Breast epithelium (tissue), 3 donors: Measurements from ENCODE around the gene WHAMM.

Experiments
- POLR2AphosphoS5 ChIP-seq, 3 donors: sonication (generic); formaldehyde crosslinking; IDR thresholded peaks; one replicate each; pipeline ENCODE4 v1.6.1; 2017; ENCODE audit warnings: antibody characterized with exemption in 3 of 3
- TF ChIP-seq, protein P1 (sequence below), 3 donors: fragments of 450-650 bp; IDR thresholded peaks; one replicate each; pipeline ENCODE4 v1.5.1; 2016 to 2017; ENCODE audit warnings: antibody characterized with exemption in 3 of 3, mild to moderate bottlenecking in 3 of 3, moderate library complexity in 3 of 3

DNA sequence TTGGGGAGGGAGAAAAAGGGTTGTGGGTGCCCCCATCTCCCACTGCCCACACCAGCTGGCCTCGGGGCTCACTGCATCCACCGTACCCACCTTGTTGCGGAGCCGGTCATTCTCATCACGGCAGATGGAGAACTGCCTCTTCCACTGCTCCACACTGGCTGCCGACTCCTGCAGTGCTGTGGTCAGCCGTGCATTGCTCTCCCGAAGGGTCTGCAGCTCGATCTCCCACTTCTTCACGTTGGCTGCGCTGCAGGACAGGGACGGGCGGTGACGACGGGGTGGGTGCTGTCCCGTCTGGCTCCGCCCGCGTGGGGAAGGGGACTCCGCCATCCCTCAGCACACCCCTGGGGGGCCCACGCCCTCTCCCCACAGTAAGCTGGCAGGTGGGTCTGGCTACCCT is 45.1 kb downstream of the WHAMM start:
- TF ChIP-seq, protein P1, sequence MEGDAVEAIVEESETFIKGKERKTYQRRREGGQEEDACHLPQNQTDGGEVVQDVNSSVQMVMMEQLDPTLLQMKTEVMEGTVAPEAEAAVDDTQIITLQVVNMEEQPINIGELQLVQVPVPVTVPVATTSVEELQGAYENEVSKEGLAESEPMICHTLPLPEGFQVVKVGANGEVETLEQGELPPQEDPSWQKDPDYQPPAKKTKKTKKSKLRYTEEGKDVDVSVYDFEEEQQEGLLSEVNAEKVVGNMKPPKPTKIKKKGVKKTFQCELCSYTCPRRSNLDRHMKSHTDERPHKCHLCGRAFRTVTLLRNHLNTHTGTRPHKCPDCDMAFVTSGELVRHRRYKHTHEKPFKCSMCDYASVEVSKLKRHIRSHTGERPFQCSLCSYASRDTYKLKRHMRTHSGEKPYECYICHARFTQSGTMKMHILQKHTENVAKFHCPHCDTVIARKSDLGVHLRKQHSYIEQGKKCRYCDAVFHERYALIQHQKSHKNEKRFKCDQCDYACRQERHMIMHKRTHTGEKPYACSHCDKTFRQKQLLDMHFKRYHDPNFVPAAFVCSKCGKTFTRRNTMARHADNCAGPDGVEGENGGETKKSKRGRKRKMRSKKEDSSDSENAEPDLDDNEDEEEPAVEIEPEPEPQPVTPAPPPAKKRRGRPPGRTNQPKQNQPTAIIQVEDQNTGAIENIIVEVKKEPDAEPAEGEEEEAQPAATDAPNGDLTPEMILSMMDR (IDR thresholded peaks at IDR 0.05), result no peak
- TF ChIP-seq POLR2AphosphoS5 (IDR thresholded peaks at IDR 0.05), result no peak
